SK-N-SH treated with all-trans-retinoic acid at 6 μM for 48 hours (cell line): Measurements from ENCODE around the gene YPEL5.

Source experiments
- ATAC-seq: fragments of 200-7000 bp; cut with Tn5 transposase; 3 replicates; pipeline ENCODE4 v1.9.1; 2020; ENCODE audit warnings: mild to moderate bottlenecking, moderate library complexity
- ARNTL ChIP-seq: fragments of 450-650 bp; formaldehyde crosslinking; IDR thresholded peaks from 2 replicates; pipeline ENCODE4 v1.5.0; 2020; ENCODE audit warnings: low read depth, mild to moderate bottlenecking, moderate library complexity, borderline replicate concordance
- BACH2 ChIP-seq: fragments of 250-450 bp; sonication (Bioruptor Pico); IDR thresholded peaks from 2 replicates; pipeline ENCODE4 v1.9.0; 2021; ENCODE audit warnings: mild to moderate bottlenecking, borderline replicate concordance
- ESRRG ChIP-seq: fragments of 250-450 bp; sonication (Bioruptor Pico); IDR thresholded peaks from 2 replicates; pipeline ENCODE4 v1.6.1; 2021; ENCODE audit warnings: mild to moderate bottlenecking
- GLIS3 ChIP-seq: fragments of 250-450 bp; sonication (Bioruptor Pico); IDR thresholded peaks from 2 replicates; pipeline ENCODE4 v1.5.0; 2020; ENCODE audit warnings: mild to moderate bottlenecking, moderate library complexity
- ISL1 ChIP-seq: fragments of 250-450 bp; sonication (Bioruptor Pico); IDR thresholded peaks from 2 replicates; pipeline ENCODE4 v2.1.2; 2022; ENCODE audit warnings: mild to moderate bottlenecking, moderate library complexity
- OSR1 ChIP-seq: fragments of 250-450 bp; sonication (Bioruptor Pico); IDR thresholded peaks from 2 replicates; pipeline ENCODE4 v1.8.0; 2022; ENCODE audit warnings: moderate library complexity, mild to moderate bottlenecking, inconsistent platforms
- PPARA ChIP-seq: fragments of 250-450 bp; sonication (Bioruptor Pico); IDR thresholded peaks from 2 replicates; pipeline ENCODE4 v1.5.0; 2020; ENCODE audit warnings: mild to moderate bottlenecking, borderline replicate concordance
- RARB ChIP-seq: fragments of 250-450 bp; sonication (Bioruptor Pico); IDR thresholded peaks from 2 replicates; pipeline ENCODE4 v1.8.0; 2021; ENCODE audit warnings: mild to moderate bottlenecking, moderate library complexity
- SNAI2 ChIP-seq: fragments of 250-450 bp; sonication (Bioruptor Pico); IDR thresholded peaks from 2 replicates; pipeline ENCODE4 v1.5.0; 2020; ENCODE audit warnings: mild to moderate bottlenecking, moderate library complexity
- TCF4 ChIP-seq: fragments of 250-450 bp; sonication (Bioruptor Pico); IDR thresholded peaks from 2 replicates; pipeline ENCODE4 v1.8.0; 2021; ENCODE audit warnings: mild to moderate bottlenecking, moderate library complexity, borderline replicate concordance
- TOX ChIP-seq: fragments of 250-450 bp; sonication (Bioruptor Pico); IDR thresholded peaks from 2 replicates; pipeline ENCODE4 v1.8.0; 2021; ENCODE audit warnings: mild to moderate bottlenecking, moderate library complexity, borderline replicate concordance
- ZFP30 ChIP-seq: fragments of 450-650 bp; formaldehyde crosslinking; IDR thresholded peaks from 2 replicates; pipeline ENCODE4 v1.5.0; 2022; ENCODE audit warnings: mild to moderate bottlenecking, moderate library complexity
- ZNF70 ChIP-seq: fragments of 450-650 bp; formaldehyde crosslinking; IDR thresholded peaks from 2 replicates; pipeline ENCODE4 v1.5.0; 2020; ENCODE audit warnings: mild to moderate bottlenecking, moderate library complexity
- ZNF8 ChIP-seq: fragments of 450-650 bp; formaldehyde crosslinking; IDR thresholded peaks from 2 replicates; pipeline ENCODE4 v1.5.0; 2020; ENCODE audit warnings: mild to moderate bottlenecking, moderate library complexity
- TF ChIP-seq, protein P1 (sequence below): fragments of 250-450 bp; sonication (Bioruptor Pico); IDR thresholded peaks from 2 replicates; pipeline ENCODE4 v1.5.1; 2020; ENCODE audit warnings: low read depth, mild to moderate bottlenecking, moderate library complexity
- TF ChIP-seq, protein P2 (sequence below): fragments of 250-450 bp; sonication (Bioruptor Pico); IDR thresholded peaks from 2 replicates; pipeline ENCODE4 v1.5.1; 2021; ENCODE audit warnings: mild to moderate bottlenecking, moderate library complexity
- TF ChIP-seq, protein P3 (sequence below): fragments of 250-450 bp; sonication (Bioruptor Pico); IDR thresholded peaks from 2 replicates; pipeline ENCODE4 v1.5.0; 2020; ENCODE audit warnings: mild to moderate bottlenecking, moderate library complexity
- TF ChIP-seq, protein P4 (sequence below): fragments of 250-450 bp; sonication (Bioruptor Pico); IDR thresholded peaks from 2 replicates; pipeline ENCODE4 v1.8.0; 2020; ENCODE audit warnings: mild to moderate bottlenecking, moderate library complexity, borderline replicate concordance

The YPEL5 gene

DNA sequence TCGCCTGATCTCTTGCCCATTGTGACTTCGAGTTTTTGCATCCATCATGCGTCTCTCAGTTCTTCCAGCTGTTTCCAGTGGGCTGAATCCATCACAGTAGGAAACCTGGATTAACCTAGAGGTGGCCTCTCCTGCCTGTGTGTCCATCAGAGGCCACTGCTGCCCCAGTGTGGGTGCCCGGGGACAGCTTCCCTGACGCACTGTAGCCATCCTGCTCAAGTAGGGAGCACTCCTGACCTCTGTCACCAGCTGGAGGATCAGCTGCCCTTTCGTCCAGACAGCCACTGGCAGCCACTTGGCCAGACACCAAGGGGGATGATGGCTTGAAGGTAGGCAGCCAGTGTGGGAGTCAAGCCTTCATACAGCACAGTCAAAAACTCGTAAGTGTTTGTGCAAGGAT, 47.6 kb downstream of the YPEL5 start (continued):
- TF ChIP-seq, protein P1, sequence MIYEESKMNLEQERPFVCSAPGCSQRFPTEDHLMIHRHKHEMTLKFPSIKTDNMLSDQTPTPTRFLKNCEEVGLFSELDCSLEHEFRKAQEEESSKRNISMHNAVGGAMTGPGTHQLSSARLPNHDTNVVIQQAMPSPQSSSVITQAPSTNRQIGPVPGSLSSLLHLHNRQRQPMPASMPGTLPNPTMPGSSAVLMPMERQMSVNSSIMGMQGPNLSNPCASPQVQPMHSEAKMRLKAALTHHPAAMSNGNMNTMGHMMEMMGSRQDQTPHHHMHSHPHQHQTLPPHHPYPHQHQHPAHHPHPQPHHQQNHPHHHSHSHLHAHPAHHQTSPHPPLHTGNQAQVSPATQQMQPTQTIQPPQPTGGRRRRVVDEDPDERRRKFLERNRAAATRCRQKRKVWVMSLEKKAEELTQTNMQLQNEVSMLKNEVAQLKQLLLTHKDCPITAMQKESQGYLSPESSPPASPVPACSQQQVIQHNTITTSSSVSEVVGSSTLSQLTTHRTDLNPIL (CRISPR knock-in tag): no peak
- no peak for TF ChIP-seq SNAI2 (CRISPR knock-in tag)
- TF ChIP-seq ESRRG: no peak
- TF ChIP-seq ZFP30: no peak
- no peak for TF ChIP-seq ZNF8
- TF ChIP-seq BACH2 (CRISPR knock-in tag): no peak
- no peak for TF ChIP-seq ARNTL (CRISPR knock-in tag)

DNA sequence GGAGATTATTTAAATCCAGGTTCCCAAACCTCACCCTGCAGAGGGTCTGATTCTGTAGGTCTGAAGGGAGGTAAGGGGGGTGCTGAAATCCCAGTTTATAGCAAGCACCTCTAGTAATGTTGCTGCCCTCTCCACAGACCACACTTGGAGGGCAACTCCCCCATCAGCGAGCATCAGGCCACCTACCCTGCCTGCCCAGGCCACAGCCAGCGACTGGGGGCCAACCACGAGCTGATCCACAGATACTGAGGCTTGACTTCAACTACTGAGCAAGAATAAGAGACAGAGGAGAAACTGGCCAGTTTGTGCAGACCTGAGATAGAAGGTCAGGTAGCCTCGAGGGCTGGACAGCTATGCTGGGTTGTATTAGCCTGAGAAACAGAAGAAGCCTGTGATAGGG, 48.2 kb downstream of the YPEL5 start:
- TF ChIP-seq, protein P1 (CRISPR knock-in tag): no peak
- TF ChIP-seq GLIS3 (CRISPR knock-in tag) (no peak), ARNTL (CRISPR knock-in tag) (no peak), BACH2 (CRISPR knock-in tag) (no peak), ISL1 (CRISPR knock-in tag) (no peak), ZFP30 (no peak), PPARA (CRISPR knock-in tag) (no peak), TCF4 (CRISPR knock-in tag) (no peak), RARB (CRISPR knock-in tag) (no peak), OSR1 (no peak)
- TF ChIP-seq, protein P2, sequence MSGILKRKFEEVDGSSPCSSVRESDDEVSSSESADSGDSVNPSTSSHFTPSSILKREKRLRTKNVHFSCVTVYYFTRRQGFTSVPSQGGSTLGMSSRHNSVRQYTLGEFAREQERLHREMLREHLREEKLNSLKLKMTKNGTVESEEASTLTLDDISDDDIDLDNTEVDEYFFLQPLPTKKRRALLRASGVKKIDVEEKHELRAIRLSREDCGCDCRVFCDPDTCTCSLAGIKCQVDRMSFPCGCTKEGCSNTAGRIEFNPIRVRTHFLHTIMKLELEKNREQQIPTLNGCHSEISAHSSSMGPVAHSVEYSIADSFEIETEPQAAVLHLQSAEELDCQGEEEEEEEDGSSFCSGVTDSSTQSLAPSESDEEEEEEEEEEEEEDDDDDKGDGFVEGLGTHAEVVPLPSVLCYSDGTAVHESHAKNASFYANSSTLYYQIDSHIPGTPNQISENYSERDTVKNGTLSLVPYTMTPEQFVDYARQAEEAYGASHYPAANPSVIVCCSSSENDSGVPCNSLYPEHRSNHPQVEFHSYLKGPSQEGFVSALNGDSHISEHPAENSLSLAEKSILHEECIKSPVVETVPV (CRISPR knock-in tag): no peak
- TF ChIP-seq, protein P3, sequence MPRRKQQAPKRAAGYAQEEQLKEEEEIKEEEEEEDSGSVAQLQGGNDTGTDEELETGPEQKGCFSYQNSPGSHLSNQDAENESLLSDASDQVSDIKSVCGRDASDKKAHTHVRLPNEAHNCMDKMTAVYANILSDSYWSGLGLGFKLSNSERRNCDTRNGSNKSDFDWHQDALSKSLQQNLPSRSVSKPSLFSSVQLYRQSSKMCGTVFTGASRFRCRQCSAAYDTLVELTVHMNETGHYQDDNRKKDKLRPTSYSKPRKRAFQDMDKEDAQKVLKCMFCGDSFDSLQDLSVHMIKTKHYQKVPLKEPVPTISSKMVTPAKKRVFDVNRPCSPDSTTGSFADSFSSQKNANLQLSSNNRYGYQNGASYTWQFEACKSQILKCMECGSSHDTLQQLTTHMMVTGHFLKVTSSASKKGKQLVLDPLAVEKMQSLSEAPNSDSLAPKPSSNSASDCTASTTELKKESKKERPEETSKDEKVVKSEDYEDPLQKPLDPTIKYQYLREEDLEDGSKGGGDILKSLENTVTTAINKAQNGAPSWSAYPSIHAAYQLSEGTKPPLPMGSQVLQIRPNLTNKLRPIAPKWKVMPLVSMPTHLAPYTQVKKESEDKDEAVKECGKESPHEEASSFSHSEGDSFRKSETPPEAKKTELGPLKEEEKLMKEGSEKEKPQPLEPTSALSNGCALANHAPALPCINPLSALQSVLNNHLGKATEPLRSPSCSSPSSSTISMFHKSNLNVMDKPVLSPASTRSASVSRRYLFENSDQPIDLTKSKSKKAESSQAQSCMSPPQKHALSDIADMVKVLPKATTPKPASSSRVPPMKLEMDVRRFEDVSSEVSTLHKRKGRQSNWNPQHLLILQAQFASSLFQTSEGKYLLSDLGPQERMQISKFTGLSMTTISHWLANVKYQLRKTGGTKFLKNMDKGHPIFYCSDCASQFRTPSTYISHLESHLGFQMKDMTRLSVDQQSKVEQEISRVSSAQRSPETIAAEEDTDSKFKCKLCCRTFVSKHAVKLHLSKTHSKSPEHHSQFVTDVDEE (CRISPR knock-in tag): no peak
- TF ChIP-seq, all 23 proteins: peak for 0
- no peak for ATAC-seq

DNA sequence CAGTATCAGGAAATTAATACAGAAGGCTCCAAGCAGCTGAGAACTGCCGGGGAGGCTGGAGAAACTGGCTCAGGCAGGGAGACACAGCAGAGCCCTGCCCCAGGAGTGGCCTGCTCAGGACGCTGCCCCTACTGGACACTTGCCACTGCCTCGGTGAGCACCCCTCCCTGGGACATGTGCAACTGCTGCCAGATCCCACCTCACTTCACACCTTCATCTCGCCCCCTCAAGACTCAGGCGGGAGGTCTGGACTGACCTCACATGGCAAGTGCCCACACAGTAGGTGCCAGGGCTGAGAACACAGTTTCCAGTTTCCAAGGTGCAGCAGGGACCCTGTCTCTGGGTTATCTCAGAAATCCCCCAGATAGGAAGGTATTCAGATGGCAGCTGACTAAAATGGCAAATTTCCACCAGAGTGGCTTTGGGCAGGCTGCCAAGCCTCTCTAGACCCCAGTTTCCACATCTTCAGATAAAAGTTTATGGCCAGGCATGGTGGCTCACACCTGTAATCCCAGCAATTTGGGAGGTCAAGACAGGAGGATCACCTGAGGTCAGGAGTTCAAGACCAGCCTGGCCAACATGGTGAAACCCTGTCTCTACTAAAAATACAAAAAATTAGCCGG, 50.9 kb downstream of the YPEL5 start:
- ATAC-seq: no peak
- TF ChIP-seq SNAI2 (CRISPR knock-in tag): no peak
- no peak for TF ChIP-seq ARNTL (CRISPR knock-in tag)
- TF ChIP-seq, protein P4, sequence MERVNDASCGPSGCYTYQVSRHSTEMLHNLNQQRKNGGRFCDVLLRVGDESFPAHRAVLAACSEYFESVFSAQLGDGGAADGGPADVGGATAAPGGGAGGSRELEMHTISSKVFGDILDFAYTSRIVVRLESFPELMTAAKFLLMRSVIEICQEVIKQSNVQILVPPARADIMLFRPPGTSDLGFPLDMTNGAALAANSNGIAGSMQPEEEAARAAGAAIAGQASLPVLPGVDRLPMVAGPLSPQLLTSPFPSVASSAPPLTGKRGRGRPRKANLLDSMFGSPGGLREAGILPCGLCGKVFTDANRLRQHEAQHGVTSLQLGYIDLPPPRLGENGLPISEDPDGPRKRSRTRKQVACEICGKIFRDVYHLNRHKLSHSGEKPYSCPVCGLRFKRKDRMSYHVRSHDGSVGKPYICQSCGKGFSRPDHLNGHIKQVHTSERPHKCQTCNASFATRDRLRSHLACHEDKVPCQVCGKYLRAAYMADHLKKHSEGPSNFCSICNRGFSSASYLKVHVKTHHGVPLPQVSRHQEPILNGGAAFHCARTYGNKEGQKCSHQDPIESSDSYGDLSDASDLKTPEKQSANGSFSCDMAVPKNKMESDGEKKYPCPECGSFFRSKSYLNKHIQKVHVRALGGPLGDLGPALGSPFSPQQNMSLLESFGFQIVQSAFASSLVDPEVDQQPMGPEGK (CRISPR knock-in tag): no peak
- TF ChIP-seq ZFP30: no peak
- no peak for TF ChIP-seq TCF4 (CRISPR knock-in tag)
- TF ChIP-seq, protein P3 (CRISPR knock-in tag): no peak
- no peak for TF ChIP-seq ESRRG
- TF ChIP-seq ZNF8: no peak
- no peak for TF ChIP-seq TOX
- no peak for TF ChIP-seq ZNF70
- TF ChIP-seq GLIS3 (CRISPR knock-in tag): no peak
